Mesenchymal stem cell (in vitro differentiated cells and primary cell): Measurements from ENCODE around the gene MICAL3.

ENCODE experiments used
- DNase-seq: peaks from one replicate; pipeline ENCODE4 v3.0.0-alpha.2; 2013
- H2AFZ ChIP-seq: one replicate; pipeline ENCODE4 v1.6.1; 2013; ENCODE audit warnings: low read depth, mild to moderate bottlenecking, control low read depth, inconsistent platforms, low read length, moderate library complexity
- H2AK5ac ChIP-seq: 2 replicates; pipeline ENCODE4 v1.6.1; 2013; ENCODE audit warnings: low read length, moderate library complexity, mild to moderate bottlenecking, inconsistent platforms; ENCODE audit not compliant: severe bottlenecking
- H2BK120ac ChIP-seq: one replicate; pipeline ENCODE4 v1.6.1; 2013; ENCODE audit warnings: low read depth, mild to moderate bottlenecking, inconsistent platforms, low read length, moderate library complexity
- H2BK12ac ChIP-seq, 2 experiments: one replicate each; pipeline ENCODE4 v1.6.1; 2013; ENCODE audit warnings: inconsistent platforms in 2 of 2, low read length in 2 of 2, mild to moderate bottlenecking in 2 of 2, moderate library complexity in 2 of 2, control low read depth in 1 of 2
- H2BK15ac ChIP-seq: one replicate; pipeline ENCODE4 v1.6.1; 2013; ENCODE audit warnings: mild to moderate bottlenecking, low read depth, inconsistent platforms; ENCODE audit not compliant: poor library complexity, severe bottlenecking
- H2BK5ac ChIP-seq: 2 replicates; pipeline ENCODE4 v1.6.1; 2013; ENCODE audit warnings: low read depth, mild to moderate bottlenecking, low read length, control low read depth, inconsistent platforms; ENCODE audit not compliant: poor library complexity, severe bottlenecking
- H3K14ac ChIP-seq, 2 experiments: one replicate each; pipeline ENCODE4 v1.6.1; 2013; ENCODE audit warnings: inconsistent platforms in 2 of 2, low read length in 2 of 2, control low read depth in 1 of 2, mild to moderate bottlenecking in 1 of 2, moderate library complexity in 1 of 2
- H3K18ac ChIP-seq, 2 experiments: one replicate each; pipeline ENCODE4 v1.6.1; 2013; ENCODE audit warnings: inconsistent platforms in 2 of 2, low read length in 2 of 2, control low read depth in 1 of 2, low read depth in 1 of 2, mild to moderate bottlenecking in 1 of 2
- H3K23ac ChIP-seq, 2 experiments: one replicate each; pipeline ENCODE4 v1.6.1; 2013; ENCODE audit warnings: inconsistent platforms in 2 of 2, low read length in 2 of 2, mild to moderate bottlenecking in 2 of 2, moderate library complexity in 2 of 2, control low read depth in 1 of 2
- H3K27ac ChIP-seq: 2 replicates; pipeline ENCODE4 v1.5.1; 2013; ENCODE audit warnings: mild to moderate bottlenecking, moderate library complexity, low read length, control low read depth, inconsistent platforms; ENCODE audit not compliant: poor library complexity, severe bottlenecking
- H3K27me3 ChIP-seq, 2 experiments: 2 replicates each; pipeline versions ENCODE4 v1.6.1 to v1.7.0; 2013; ENCODE audit warnings: low read length in 2 of 2, mild to moderate bottlenecking in 2 of 2, moderate library complexity in 2 of 2, control low read depth in 1 of 2, inconsistent platforms in 1 of 2; ENCODE audit not compliant: control insufficient read depth in 1 of 2, insufficient read depth in 1 of 2
- H3K36me3 ChIP-seq, 2 experiments: 2 replicates each; pipeline versions ENCODE4 v1.6.1 to v1.7.0; 2013; ENCODE audit warnings: low read length in 2 of 2, control low read depth in 1 of 2, inconsistent platforms in 1 of 2, low read depth in 1 of 2, mild to moderate bottlenecking in 1 of 2; ENCODE audit not compliant: insufficient read depth in 2 of 2, control insufficient read depth in 1 of 2
- H3K4ac ChIP-seq, 2 experiments: one replicate each; pipeline ENCODE4 v1.6.1; 2013; ENCODE audit warnings: inconsistent platforms in 2 of 2, low read length in 2 of 2, mild to moderate bottlenecking in 2 of 2, moderate library complexity in 2 of 2, control low read depth in 1 of 2, low read depth in 1 of 2
- H3K4me1 ChIP-seq: 2 replicates; pipeline ENCODE4 v1.6.1; 2013; ENCODE audit warnings: low read depth, low read length, control low read depth; ENCODE audit not compliant: control insufficient read depth, insufficient read depth
- H3K4me2 ChIP-seq: 2 replicates; pipeline ENCODE4 v1.6.1; 2013; ENCODE audit warnings: low read length, mild to moderate bottlenecking, inconsistent platforms; ENCODE audit not compliant: poor library complexity, severe bottlenecking
- H3K4me3 ChIP-seq, 2 experiments: 2 replicates each; pipeline versions ENCODE4 v1.5.1 to v1.7.0; 2013; ENCODE audit warnings: low read length in 2 of 2, mild to moderate bottlenecking in 2 of 2, control low read depth in 1 of 2, low read depth in 1 of 2; ENCODE audit not compliant: insufficient read depth in 1 of 2
- H3K79me1 ChIP-seq: replicated peaks from 2 replicates; pipeline ENCODE4 v1.6.1; 2013; ENCODE audit warnings: mild to moderate bottlenecking, control low read depth, low read length, inconsistent platforms; ENCODE audit not compliant: poor library complexity, severe bottlenecking
- H3K9ac ChIP-seq: 2 replicates; pipeline ENCODE4 v1.7.0; 2013; ENCODE audit warnings: mild to moderate bottlenecking, low read length, moderate library complexity
- H3K9me3 ChIP-seq: 2 replicates; pipeline ENCODE4 v1.7.0; 2013; ENCODE audit warnings: mild to moderate bottlenecking, low read length; ENCODE audit not compliant: control insufficient read depth
- H4K8ac ChIP-seq: one replicate; pipeline ENCODE4 v1.6.1; 2013; ENCODE audit warnings: inconsistent platforms, mild to moderate bottlenecking, low read length, moderate library complexity
- H4K91ac ChIP-seq: one replicate; pipeline ENCODE4 v1.6.1; 2013; ENCODE audit warnings: mild to moderate bottlenecking, low read length, inconsistent platforms
- WGBS: methylation state at CpG from one replicate; pipeline ENCODE4 v1.1.7; 2013; ENCODE audit warnings: mixed read lengths; 5-methylcytosine and 5-hydroxymethylcytosine counted together

MICAL3 gene

DNA sequence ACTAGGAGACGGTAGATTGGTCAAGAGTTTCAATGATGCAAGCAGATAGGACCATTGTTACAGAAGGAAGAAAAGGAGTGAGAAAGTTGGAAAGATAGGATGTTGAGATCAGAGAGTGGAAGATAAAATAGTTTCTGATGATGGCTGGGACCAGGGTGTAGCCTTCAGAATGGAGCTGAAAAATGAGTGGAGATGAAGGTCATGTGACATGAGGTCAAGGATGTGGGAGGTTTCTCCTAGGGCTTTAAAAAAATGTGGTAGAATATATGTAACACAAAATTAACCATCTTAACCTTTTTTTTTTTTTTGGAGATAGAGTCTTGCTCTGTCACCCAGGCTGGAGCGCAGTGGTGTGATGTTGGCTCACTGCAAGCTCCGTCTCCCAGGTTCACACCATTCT is 35.1 kb upstream of the MICAL3 start:
- no peaks in the 10 kb centered on the region for H3K27me3 ChIP-seq
- H2BK15ac ChIP-seq: no peak overlapping the region
- no peak overlapping the region for H3K23ac ChIP-seq
- H3K79me1 ChIP-seq: peaks cover 3% of the 10 kb centered on the region
- H4K91ac ChIP-seq: no peak overlapping the region
- peak overlapping the region; percentile 88 for H2AK5ac ChIP-seq
- H3K9me3 ChIP-seq: no peaks in the 10 kb centered on the region
- no peak overlapping the region for H2BK12ac ChIP-seq
- no peak overlapping the region for H3K4ac ChIP-seq
- H3K4me1 ChIP-seq: peaks cover 41% of the 10 kb centered on the region
- H3K18ac ChIP-seq: no peak overlapping the region
- H3K9ac ChIP-seq: no peak overlapping the region
- no peak overlapping the region for H4K8ac ChIP-seq
- no peaks in the 10 kb centered on the region for H3K36me3 ChIP-seq
- H2BK120ac ChIP-seq: no peak overlapping the region
- WGBS: 94% methylated on average over 3 of the region's 3 CpGs
- no peak overlapping the region for H3K4me3 ChIP-seq
- no peak overlapping the region for H3K27ac ChIP-seq
- no peak overlapping the region for H2AFZ ChIP-seq
- H2BK5ac ChIP-seq: no peak overlapping the region
- no peak for DNase-seq
- H3K14ac ChIP-seq: no peak overlapping the region
- no peak overlapping the region for H3K4me2 ChIP-seq

DNA sequence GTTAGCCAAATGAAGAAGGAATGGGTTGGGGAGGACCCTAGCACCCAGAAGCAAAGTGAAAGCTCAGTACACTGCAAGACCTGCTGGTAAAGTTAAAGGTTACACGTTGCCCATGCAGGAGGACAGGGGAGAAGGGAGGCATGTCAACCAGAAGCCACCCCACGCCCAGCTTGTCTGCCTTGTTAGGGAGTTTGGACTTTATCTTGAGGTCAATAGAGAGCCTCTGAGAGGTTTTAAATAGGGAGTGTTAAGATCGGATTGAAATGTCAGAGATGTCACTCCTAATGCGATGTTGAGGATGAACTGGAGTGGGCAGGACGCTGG is 34.7 kb upstream of the MICAL3 start:
- H2AK5ac ChIP-seq: peak overlapping the region; percentile 88
- H3K27ac ChIP-seq: no peak overlapping the region
- no peak overlapping the region for H2BK15ac ChIP-seq
- H3K36me3 ChIP-seq: no peaks in the 10 kb centered on the region
- no peak overlapping the region for H3K14ac ChIP-seq
- no peak for DNase-seq
- H2BK120ac ChIP-seq: no peak overlapping the region
- no peaks in the 10 kb centered on the region for H3K27me3 ChIP-seq
- H3K4me1 ChIP-seq: peaks cover 38% of the 10 kb centered on the region
- no peak overlapping the region for H4K91ac ChIP-seq
- H4K8ac ChIP-seq: no peak overlapping the region
- no peak overlapping the region for H3K18ac ChIP-seq
- H3K79me1 ChIP-seq: peaks cover 3% of the 10 kb centered on the region
- no peak overlapping the region for H2BK12ac ChIP-seq
- no peak overlapping the region for H3K23ac ChIP-seq
- no peak overlapping the region for H2AFZ ChIP-seq
- H2BK5ac ChIP-seq: no peak overlapping the region
- H3K9ac ChIP-seq: no peak overlapping the region
- H3K4me3 ChIP-seq: no peak overlapping the region
- WGBS: 82% methylated on average over 5 of the region's 5 CpGs
- H3K4ac ChIP-seq: no peak overlapping the region
- H3K4me2 ChIP-seq: no peak overlapping the region
- H3K9me3 ChIP-seq: no peaks in the 10 kb centered on the region

DNA sequence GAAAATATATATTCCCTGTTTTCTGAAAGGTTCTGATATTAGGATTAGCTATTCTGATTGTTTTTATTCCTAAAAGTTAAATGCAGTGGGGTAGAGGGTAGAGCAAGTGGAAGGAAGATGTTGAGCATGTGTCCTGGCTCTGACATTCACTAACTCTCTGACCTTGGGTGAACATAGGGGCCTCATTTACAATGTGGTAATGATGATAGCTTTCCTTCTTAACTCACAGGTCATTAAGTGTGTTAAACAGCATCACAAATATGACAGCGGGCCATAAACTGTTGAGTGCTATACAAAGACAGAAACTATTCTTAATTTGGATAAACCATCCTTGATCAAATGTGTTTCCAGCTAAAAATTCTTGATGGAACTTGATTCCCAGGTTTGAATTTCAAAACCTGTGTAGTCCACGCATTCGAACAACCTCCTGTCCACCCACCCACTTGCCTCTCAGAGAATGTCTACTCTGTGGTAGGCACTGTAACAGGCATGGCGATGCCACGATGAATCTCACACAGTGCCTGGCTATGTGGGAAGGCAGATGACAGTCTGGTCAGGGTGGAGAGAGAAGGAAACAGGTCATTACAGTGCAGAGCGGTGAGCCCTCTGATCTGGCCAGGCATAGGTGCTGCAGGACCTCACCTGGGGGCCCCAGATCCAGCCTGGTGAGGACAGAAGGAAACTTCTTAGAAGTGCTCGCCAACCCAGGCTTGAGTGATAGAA is 34.2 kb upstream of the MICAL3 start:
- Histone ChIP-seq H4K91ac (no peak overlapping the region), H3K9ac (no peak overlapping the region), H2AK5ac (peak overlapping the region; percentile 87), H3K14ac (no peak overlapping the region), H3K36me3 (no peaks in the 10 kb centered on the region), H4K8ac (no peak overlapping the region), H3K18ac (no peak overlapping the region), H3K4ac (peak overlapping the region in 1 of 2 experiments; percentile 9), H3K27me3 (no peaks in the 10 kb centered on the region), H3K9me3 (no peaks in the 10 kb centered on the region), H2BK120ac (no peak overlapping the region), H2BK5ac (no peak overlapping the region), H3K4me1 (peaks cover 36% of the 10 kb centered on the region), H2BK15ac (no peak overlapping the region), H2BK12ac (peak overlapping the region in 1 of 2 experiments; percentile 23), H3K4me2 (no peak overlapping the region), H2AFZ (no peak overlapping the region), H3K27ac (no peak overlapping the region), H3K4me3 (no peak overlapping the region), H3K23ac (no peak overlapping the region), H3K79me1 (peaks cover 3% of the 10 kb centered on the region)
- WGBS: 97% methylated on average over 7 of the region's 7 CpGs
- DNase-seq: no peak

DNA sequence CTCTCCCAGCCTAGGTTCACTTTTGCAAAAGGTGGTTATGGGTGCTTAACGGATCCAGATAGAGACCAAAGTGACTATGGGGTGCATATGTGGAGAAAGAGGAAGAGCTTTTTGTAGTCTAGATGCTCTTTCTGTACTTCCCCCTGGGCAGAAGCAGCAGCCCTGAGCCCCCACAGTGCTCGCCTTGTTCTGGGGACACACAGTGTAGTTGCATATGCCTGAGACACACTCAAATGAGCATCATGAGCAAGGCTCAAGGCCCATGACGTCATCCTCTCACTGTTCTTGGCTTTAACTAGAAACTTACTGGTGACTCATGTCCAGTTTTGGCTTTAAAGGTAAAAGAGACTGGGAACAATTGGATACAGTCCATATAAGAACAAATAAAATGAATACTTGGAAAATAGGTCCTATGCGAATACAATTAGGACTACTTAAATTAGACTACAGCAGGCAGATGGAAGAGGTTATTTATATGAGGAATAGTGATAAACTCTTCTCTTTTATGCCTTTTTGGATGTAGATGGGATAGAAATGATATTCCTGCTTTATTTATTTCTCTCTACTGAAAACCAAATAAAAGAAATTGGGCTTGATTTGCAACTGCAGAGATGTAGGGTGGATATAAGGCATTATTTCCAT is 33.3 kb upstream of the MICAL3 start:
- Histone ChIP-seq H3K9me3 (no peaks in the 10 kb centered on the region), H3K4ac (no peak overlapping the region), H3K14ac (no peak overlapping the region), H4K91ac (no peak overlapping the region), H3K23ac (no peak overlapping the region), H3K79me1 (peaks cover 3% of the 10 kb centered on the region), H2BK5ac (no peak overlapping the region), H2AK5ac (peak overlapping the region; percentile 97), H3K18ac (no peak overlapping the region), H3K9ac (peak overlapping the region; percentile 38), H3K27me3 (no peaks in the 10 kb centered on the region), H3K4me1 (peaks cover 29% of the 10 kb centered on the region), H4K8ac (no peak overlapping the region), H3K4me3 (no peak overlapping the region), H2BK12ac (peak overlapping the region in 1 of 2 experiments; percentile 47), H3K4me2 (no peak overlapping the region), H3K27ac (peak overlapping the region; percentile 70), H2BK15ac (no peak overlapping the region), H2AFZ (no peak overlapping the region), H3K36me3 (no peaks in the 10 kb centered on the region), H2BK120ac (no peak overlapping the region)
- WGBS: 75% methylated on average over 2 of the region's 4 CpGs
- peak; percentile 93 for DNase-seq
